WTC11 (cell line): Measurements from ENCODE around the gene RIC8B. TPM values are rescaled to one million over a fixed set of nuclear protein-coding genes. Genes with fewer than 3 reads are reported as not detected.

Source experiments
- ATAC-seq: fragments of 200-7000 bp; cut with Tn5 transposase; 2 replicates; pipeline ENCODE4 v1.10.0; 2021; ENCODE audit warnings: mild to moderate bottlenecking, moderate library complexity
- CTCF ChIA-PET: fragments of 300-600 bp; sonication (Branson Sonifier 250); formaldehyde crosslinking; loops from one replicate; lab custom pipeline; 2021; ENCODE audit warnings: antibody characterized with exemption; lab: Charles Lee
- POLR2A ChIA-PET: fragments of 350-600 bp; sonication (Branson Sonifier 250); formaldehyde crosslinking; loops from one replicate; lab custom pipeline; 2021; ENCODE audit warnings: antibody characterized with exemption; lab: Charles Lee
- DNase-seq: peaks from one replicate; pipeline ENCODE4 v3.0.0; 2021; ENCODE audit warnings: low spot score
- H3K27ac Mint-ChIP-seq: 2 replicates; pipeline ENCODE4 v1.8.0; 2021; ENCODE audit warnings: mixed read lengths
- H3K27me3 Mint-ChIP-seq: 2 replicates; pipeline ENCODE4 v1.8.0; 2021; ENCODE audit warnings: low read depth, mild to moderate bottlenecking, moderate library complexity, mixed read lengths
- H3K36me3 Mint-ChIP-seq: 2 replicates; pipeline ENCODE4 v1.8.0; 2021; ENCODE audit warnings: mixed read lengths
- H3K4me1 Mint-ChIP-seq: 2 replicates; pipeline ENCODE4 v1.8.0; 2022; ENCODE audit warnings: mixed read lengths
- H3K4me3 Mint-ChIP-seq: 2 replicates; pipeline ENCODE4 v1.8.0; 2021; ENCODE audit warnings: mild to moderate bottlenecking, moderate library complexity, mixed read lengths
- H3K9me3 Mint-ChIP-seq: 2 replicates; pipeline ENCODE4 v1.8.0; 2021; ENCODE audit warnings: mixed read lengths
- ATF6 ChIP-seq: sonication (generic); formaldehyde crosslinking; IDR thresholded peaks from 2 replicates; pipeline ENCODE4 v1.8.1; 2023; ENCODE audit warnings: mild to moderate bottlenecking, missing genetic modification reagents
- CBFB ChIP-seq: sonication (generic); formaldehyde crosslinking; IDR thresholded peaks from 2 replicates; pipeline ENCODE4 v1.8.1; 2022; ENCODE audit warnings: mild to moderate bottlenecking, low read depth, missing genetic modification reagents
- CREB1 ChIP-seq: sonication (generic); formaldehyde crosslinking; IDR thresholded peaks from 2 replicates; pipeline ENCODE4 v1.8.0; 2023; ENCODE audit warnings: mild to moderate bottlenecking, missing genetic modification reagents
- EMX1 ChIP-seq: fragments of 250-450 bp; sonication (Bioruptor Pico); IDR thresholded peaks from 2 replicates; pipeline ENCODE4 v1.8.0; 2021; ENCODE audit warnings: mild to moderate bottlenecking
- GABPB1 ChIP-seq: sonication (generic); formaldehyde crosslinking; IDR thresholded peaks from 2 replicates; pipeline ENCODE4 v1.8.1; 2023; ENCODE audit warnings: mild to moderate bottlenecking, missing genetic modification reagents
- IRF2 ChIP-seq: sonication (generic); formaldehyde crosslinking; IDR thresholded peaks from 2 replicates; pipeline ENCODE4 v1.8.0; 2022; ENCODE audit warnings: low read depth, missing genetic modification reagents, borderline replicate concordance
- JAZF1 ChIP-seq: fragments of 250-450 bp; sonication (Bioruptor Pico); IDR thresholded peaks from 2 replicates; pipeline ENCODE4 v1.9.0; 2021; ENCODE audit warnings: moderate library complexity, mild to moderate bottlenecking, inconsistent platforms
- PREB ChIP-seq: sonication (generic); formaldehyde crosslinking; IDR thresholded peaks from 2 replicates; pipeline ENCODE4 v1.8.1; 2022; ENCODE audit warnings: mild to moderate bottlenecking, missing genetic modification reagents, moderate library complexity, borderline replicate concordance
- ZNF121 ChIP-seq: sonication (generic); formaldehyde crosslinking; IDR thresholded peaks from 2 replicates; pipeline ENCODE4 v1.8.0; 2023; ENCODE audit warnings: missing genetic modification reagents
- ZNF671 ChIP-seq: fragments of 250-450 bp; sonication (Bioruptor Pico); IDR thresholded peaks from 2 replicates; pipeline ENCODE4 v1.8.0; 2021; ENCODE audit warnings: mild to moderate bottlenecking
- total RNA-seq: library from RNA; stranded (reverse); gene quantifications from 3 replicates; pipeline ENCODE4 v1.2.3, GENCODE V29; 2021
- TF ChIP-seq, protein P1 (sequence below): sonication (generic); formaldehyde crosslinking; conservative IDR thresholded peaks from 2 replicates; pipeline ENCODE4 v1.8.1; 2022; ENCODE audit warnings: mild to moderate bottlenecking, missing genetic modification reagents
- TF ChIP-seq, protein P2 (sequence below): fragments of 200-600 bp; IDR thresholded peaks from 2 replicates; pipeline ENCODE4 v1.8.0; 2022; ENCODE audit warnings: antibody characterized with exemption
- TF ChIP-seq, protein P3 (sequence below): sonication (generic); formaldehyde crosslinking; IDR thresholded peaks from 2 replicates; pipeline ENCODE4 v1.8.1; 2022; ENCODE audit warnings: mild to moderate bottlenecking, moderate library complexity, missing genetic modification reagents
- TF ChIP-seq, protein P4 (sequence below): sonication (generic); formaldehyde crosslinking; IDR thresholded peaks from 2 replicates; pipeline ENCODE4 v1.8.1; 2023; ENCODE audit warnings: mild to moderate bottlenecking, missing genetic modification reagents, moderate library complexity
- TF ChIP-seq, protein P5 (sequence below): sonication (generic); formaldehyde crosslinking; IDR thresholded peaks from 2 replicates; pipeline ENCODE4 v1.8.0; 2023; ENCODE audit warnings: missing genetic modification reagents, mild to moderate bottlenecking, borderline replicate concordance
- TF ChIP-seq, protein P6 (sequence below): sonication (generic); formaldehyde crosslinking; conservative IDR thresholded peaks from 2 replicates; pipeline ENCODE4 v1.8.1; 2023; ENCODE audit warnings: mild to moderate bottlenecking, low read depth, missing genetic modification reagents, moderate library complexity
- TF ChIP-seq, protein P7 (sequence below): sonication (generic); formaldehyde crosslinking; IDR thresholded peaks from 2 replicates; pipeline ENCODE4 v1.8.1; 2022; ENCODE audit warnings: low read depth, mild to moderate bottlenecking, moderate library complexity, missing genetic modification reagents, borderline replicate concordance

RIC8B gene
- total RNA-seq, 1 experiment from 2014 or later = 20.2 TPM

DNA sequence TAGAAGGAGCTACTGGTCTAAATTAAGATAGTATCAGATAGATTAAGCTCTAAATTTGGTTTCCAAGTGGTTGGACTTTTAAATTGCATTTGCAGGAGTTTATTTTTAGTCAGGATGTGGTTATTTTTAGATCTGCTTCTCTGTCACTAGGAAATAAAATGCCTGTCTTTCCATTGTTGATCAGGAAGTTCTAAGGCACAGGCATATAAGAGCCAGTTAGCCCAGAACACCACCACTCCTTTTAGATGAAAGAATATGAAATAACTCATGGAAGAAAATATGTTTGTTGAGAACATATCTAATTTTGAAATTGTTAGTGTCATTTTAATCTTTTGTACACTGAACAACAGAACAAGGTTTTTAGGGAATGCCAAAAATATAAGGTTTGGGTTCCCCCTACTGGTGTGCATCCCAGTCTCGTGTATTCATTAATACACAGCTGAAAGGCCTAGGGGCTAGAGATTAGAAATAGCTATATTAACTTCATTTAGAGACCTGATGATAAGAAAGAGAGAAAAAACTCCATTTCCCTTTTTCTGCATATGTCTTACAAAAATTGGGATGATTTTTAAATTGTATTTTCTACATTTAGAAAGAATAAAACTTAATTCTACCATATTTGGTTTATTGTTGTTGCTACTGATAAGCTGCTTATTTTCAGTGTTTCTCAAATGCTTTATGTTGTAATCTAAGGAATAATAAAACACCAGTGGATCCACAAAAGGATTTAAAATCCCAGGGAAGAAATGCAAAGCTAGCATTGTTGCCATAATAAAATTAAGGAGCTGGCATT is 67.2 kb downstream of the RIC8B start:
- DNase-seq = no peak
- H3K27ac Mint-ChIP-seq = no peak overlapping the region
- TF ChIP-seq, protein P1, sequence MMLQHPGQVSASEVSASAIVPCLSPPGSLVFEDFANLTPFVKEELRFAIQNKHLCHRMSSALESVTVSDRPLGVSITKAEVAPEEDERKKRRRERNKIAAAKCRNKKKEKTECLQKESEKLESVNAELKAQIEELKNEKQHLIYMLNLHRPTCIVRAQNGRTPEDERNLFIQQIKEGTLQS (CRISPR knock-in tag) = no peak
- TF ChIP-seq, protein P2, sequence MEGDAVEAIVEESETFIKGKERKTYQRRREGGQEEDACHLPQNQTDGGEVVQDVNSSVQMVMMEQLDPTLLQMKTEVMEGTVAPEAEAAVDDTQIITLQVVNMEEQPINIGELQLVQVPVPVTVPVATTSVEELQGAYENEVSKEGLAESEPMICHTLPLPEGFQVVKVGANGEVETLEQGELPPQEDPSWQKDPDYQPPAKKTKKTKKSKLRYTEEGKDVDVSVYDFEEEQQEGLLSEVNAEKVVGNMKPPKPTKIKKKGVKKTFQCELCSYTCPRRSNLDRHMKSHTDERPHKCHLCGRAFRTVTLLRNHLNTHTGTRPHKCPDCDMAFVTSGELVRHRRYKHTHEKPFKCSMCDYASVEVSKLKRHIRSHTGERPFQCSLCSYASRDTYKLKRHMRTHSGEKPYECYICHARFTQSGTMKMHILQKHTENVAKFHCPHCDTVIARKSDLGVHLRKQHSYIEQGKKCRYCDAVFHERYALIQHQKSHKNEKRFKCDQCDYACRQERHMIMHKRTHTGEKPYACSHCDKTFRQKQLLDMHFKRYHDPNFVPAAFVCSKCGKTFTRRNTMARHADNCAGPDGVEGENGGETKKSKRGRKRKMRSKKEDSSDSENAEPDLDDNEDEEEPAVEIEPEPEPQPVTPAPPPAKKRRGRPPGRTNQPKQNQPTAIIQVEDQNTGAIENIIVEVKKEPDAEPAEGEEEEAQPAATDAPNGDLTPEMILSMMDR = peak; percentile 17; the same call in 1 of the 2 replicates
- TF ChIP-seq, protein P3, sequence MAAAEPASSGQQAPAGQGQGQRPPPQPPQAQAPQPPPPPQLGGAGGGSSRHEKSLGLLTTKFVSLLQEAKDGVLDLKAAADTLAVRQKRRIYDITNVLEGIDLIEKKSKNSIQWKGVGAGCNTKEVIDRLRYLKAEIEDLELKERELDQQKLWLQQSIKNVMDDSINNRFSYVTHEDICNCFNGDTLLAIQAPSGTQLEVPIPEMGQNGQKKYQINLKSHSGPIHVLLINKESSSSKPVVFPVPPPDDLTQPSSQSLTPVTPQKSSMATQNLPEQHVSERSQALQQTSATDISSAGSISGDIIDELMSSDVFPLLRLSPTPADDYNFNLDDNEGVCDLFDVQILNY (CRISPR knock-in tag) = no peak

GRCh38 chr12:106845902-106846301 is 71.4 kb downstream of the RIC8B start:
- ChIA-PET CTCF (no interaction called here), POLR2A (no interaction called here)
- Mint-ChIP-seq H3K36me3 (peaks cover 20% of the 10 kb centered on the region), H3K27me3 (no peaks in the 10 kb centered on the region), H3K9me3 (peaks cover 8% of the 10 kb centered on the region), H3K4me1 (peaks cover 8% of the 10 kb centered on the region), H3K4me3 (no peak overlapping the region), H3K27ac (no peak overlapping the region)
- DNase-seq = no peak
- no peak for ATAC-seq
- TF ChIP-seq, protein P4, sequence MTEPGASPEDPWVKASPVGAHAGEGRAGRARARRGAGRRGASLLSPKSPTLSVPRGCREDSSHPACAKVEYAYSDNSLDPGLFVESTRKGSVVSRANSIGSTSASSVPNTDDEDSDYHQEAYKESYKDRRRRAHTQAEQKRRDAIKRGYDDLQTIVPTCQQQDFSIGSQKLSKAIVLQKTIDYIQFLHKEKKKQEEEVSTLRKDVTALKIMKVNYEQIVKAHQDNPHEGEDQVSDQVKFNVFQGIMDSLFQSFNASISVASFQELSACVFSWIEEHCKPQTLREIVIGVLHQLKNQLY = no peak
- TF ChIP-seq GABPB1 (CRISPR knock-in tag) = no peak
- TF ChIP-seq EMX1 = no peak
- no peak for TF ChIP-seq ATF6 (CRISPR knock-in tag)
- TF ChIP-seq, protein P5, sequence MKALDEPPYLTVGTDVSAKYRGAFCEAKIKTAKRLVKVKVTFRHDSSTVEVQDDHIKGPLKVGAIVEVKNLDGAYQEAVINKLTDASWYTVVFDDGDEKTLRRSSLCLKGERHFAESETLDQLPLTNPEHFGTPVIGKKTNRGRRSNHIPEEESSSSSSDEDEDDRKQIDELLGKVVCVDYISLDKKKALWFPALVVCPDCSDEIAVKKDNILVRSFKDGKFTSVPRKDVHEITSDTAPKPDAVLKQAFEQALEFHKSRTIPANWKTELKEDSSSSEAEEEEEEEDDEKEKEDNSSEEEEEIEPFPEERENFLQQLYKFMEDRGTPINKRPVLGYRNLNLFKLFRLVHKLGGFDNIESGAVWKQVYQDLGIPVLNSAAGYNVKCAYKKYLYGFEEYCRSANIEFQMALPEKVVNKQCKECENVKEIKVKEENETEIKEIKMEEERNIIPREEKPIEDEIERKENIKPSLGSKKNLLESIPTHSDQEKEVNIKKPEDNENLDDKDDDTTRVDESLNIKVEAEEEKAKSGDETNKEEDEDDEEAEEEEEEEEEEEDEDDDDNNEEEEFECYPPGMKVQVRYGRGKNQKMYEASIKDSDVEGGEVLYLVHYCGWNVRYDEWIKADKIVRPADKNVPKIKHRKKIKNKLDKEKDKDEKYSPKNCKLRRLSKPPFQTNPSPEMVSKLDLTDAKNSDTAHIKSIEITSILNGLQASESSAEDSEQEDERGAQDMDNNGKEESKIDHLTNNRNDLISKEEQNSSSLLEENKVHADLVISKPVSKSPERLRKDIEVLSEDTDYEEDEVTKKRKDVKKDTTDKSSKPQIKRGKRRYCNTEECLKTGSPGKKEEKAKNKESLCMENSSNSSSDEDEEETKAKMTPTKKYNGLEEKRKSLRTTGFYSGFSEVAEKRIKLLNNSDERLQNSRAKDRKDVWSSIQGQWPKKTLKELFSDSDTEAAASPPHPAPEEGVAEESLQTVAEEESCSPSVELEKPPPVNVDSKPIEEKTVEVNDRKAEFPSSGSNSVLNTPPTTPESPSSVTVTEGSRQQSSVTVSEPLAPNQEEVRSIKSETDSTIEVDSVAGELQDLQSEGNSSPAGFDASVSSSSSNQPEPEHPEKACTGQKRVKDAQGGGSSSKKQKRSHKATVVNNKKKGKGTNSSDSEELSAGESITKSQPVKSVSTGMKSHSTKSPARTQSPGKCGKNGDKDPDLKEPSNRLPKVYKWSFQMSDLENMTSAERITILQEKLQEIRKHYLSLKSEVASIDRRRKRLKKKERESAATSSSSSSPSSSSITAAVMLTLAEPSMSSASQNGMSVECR (CRISPR knock-in tag) = no peak
- no peak for TF ChIP-seq ZNF671 (CRISPR knock-in tag)
- no peak for TF ChIP-seq CREB1 (CRISPR knock-in tag)
- TF ChIP-seq, protein P6, sequence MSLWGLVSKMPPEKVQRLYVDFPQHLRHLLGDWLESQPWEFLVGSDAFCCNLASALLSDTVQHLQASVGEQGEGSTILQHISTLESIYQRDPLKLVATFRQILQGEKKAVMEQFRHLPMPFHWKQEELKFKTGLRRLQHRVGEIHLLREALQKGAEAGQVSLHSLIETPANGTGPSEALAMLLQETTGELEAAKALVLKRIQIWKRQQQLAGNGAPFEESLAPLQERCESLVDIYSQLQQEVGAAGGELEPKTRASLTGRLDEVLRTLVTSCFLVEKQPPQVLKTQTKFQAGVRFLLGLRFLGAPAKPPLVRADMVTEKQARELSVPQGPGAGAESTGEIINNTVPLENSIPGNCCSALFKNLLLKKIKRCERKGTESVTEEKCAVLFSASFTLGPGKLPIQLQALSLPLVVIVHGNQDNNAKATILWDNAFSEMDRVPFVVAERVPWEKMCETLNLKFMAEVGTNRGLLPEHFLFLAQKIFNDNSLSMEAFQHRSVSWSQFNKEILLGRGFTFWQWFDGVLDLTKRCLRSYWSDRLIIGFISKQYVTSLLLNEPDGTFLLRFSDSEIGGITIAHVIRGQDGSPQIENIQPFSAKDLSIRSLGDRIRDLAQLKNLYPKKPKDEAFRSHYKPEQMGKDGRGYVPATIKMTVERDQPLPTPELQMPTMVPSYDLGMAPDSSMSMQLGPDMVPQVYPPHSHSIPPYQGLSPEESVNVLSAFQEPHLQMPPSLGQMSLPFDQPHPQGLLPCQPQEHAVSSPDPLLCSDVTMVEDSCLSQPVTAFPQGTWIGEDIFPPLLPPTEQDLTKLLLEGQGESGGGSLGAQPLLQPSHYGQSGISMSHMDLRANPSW (CRISPR knock-in tag) = no peak
- TF ChIP-seq IRF2 (CRISPR knock-in tag) = no peak
- TF ChIP-seq, protein P7, sequence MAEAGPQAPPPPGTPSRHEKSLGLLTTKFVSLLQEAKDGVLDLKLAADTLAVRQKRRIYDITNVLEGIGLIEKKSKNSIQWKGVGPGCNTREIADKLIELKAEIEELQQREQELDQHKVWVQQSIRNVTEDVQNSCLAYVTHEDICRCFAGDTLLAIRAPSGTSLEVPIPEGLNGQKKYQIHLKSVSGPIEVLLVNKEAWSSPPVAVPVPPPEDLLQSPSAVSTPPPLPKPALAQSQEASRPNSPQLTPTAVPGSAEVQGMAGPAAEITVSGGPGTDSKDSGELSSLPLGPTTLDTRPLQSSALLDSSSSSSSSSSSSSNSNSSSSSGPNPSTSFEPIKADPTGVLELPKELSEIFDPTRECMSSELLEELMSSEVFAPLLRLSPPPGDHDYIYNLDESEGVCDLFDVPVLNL (CRISPR knock-in tag) = no peak
- TF ChIP-seq CBFB = no peak
- TF ChIP-seq JAZF1 (CRISPR knock-in tag) = no peak
- no peak for TF ChIP-seq ZNF121 (CRISPR knock-in tag)
- no peak for TF ChIP-seq PREB (CRISPR knock-in tag)

More for the DNA sequence above, 67.2 kb downstream of the RIC8B start:
- H3K4me3 Mint-ChIP-seq = no peak overlapping the region
- peak; percentile 22; the same call in 1 of the 2 replicates for ATAC-seq
- ChIA-PET POLR2A (no interaction called here), CTCF (interaction anchor here (0.6 to 4.0 kb wide), 31 partner anchors 10 to 484 kb away, joined by 3 to 49 read pairs (median 4); partner anchors contain the start of genes POLR3B and TMEM263)
- H3K27me3 Mint-ChIP-seq = no peaks in the 10 kb centered on the region
- H3K4me1 Mint-ChIP-seq = peaks cover 31% of the 10 kb centered on the region
- H3K9me3 Mint-ChIP-seq = no peaks in the 10 kb centered on the region
- peaks cover 8% of the 10 kb centered on the region for H3K36me3 Mint-ChIP-seq
